ENCODE data around the gene PFDN4. TPM values are rescaled to one million over a fixed set of nuclear protein-coding genes. Genes with fewer than 3 reads are reported as not detected.

PFDN4 gene
- total RNA-seq, 1 donor from 2014 or later, result 116 TPM

DNA sequence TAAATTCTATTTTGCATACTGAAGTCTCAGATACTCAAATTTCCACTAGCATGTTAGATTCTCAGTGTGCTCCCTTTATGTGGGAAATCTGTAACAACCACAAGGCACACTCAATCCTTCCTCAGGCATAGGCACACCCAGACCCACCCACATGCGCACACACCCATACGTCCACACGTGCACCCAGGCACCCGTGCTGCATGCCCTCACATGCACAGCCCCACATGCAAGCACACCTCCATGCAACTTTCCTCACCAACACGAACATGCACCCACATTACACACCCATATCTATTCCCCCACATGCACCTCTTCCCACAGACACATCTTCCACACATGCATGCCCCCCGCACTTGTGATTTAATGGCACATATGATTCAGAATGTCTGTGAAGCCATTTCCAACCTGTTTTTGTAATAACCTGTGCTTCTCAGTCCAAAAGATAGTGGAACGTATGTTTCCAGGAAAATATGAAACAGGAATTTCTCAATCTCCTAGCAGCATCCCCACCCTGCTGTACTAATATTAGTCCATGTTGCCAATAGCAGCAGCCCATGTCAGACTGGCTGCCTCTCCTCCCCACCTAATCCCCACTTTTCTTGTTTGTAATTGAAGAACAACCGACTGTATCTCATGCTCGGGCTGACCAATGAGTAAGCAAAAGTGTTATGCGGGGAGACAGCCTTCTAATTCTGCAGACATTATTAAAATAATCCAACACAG, 22.8 kb upstream of the PFDN4 start:
- TF ChIP-seq, protein P1, sequence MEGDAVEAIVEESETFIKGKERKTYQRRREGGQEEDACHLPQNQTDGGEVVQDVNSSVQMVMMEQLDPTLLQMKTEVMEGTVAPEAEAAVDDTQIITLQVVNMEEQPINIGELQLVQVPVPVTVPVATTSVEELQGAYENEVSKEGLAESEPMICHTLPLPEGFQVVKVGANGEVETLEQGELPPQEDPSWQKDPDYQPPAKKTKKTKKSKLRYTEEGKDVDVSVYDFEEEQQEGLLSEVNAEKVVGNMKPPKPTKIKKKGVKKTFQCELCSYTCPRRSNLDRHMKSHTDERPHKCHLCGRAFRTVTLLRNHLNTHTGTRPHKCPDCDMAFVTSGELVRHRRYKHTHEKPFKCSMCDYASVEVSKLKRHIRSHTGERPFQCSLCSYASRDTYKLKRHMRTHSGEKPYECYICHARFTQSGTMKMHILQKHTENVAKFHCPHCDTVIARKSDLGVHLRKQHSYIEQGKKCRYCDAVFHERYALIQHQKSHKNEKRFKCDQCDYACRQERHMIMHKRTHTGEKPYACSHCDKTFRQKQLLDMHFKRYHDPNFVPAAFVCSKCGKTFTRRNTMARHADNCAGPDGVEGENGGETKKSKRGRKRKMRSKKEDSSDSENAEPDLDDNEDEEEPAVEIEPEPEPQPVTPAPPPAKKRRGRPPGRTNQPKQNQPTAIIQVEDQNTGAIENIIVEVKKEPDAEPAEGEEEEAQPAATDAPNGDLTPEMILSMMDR (conservative IDR thresholded peaks at IDR 0.05; ENCODE audit: low read depth, low read length), result no peak
- H3K4me3 ChIP-seq (ENCODE audit: low read depth, low read length), result no peak overlapping the region
- DNase-seq (ENCODE audit: low read depth), result no peak

DNA sequence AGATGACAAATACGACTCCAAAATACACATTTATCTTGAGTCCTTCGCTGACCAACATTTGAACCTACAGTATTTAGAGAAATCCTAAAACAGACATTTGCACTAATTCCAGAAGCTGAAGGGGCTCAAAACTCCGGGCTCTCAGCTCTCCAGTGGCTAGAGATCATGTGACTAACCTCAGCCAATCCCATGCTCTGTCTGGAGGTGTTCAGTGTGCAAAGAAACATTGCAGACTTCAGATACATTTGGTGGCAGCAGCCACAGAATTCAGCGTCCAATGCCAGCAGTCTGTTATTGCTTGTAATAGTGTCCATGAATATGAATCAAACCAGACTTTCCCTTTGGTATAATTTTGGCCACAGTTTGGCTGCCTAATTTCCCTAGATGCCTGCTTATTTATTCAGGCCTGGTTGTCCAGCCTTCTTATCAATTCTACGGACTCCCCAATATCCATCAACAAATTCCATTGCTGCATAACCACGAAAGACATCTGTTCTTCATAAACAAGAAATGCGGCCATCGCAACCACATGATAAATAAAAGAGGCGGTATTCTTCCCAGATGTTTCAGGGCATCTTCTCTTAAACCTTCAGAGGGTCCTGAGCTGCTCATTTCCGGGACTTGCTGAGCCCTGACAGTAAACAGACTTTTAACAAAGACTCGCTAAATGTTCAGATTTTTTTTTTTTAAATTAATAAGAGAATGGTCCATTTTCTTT, 19.6 kb upstream of the PFDN4 start:
- TF ChIP-seq, protein P1 (conservative IDR thresholded peaks at IDR 0.05; ENCODE audit: low read depth, low read length), result no peak
- no peak overlapping the region for H3K4me3 ChIP-seq (ENCODE audit: low read depth, low read length)
- DNase-seq (ENCODE audit: low read depth), result no peak

DNA sequence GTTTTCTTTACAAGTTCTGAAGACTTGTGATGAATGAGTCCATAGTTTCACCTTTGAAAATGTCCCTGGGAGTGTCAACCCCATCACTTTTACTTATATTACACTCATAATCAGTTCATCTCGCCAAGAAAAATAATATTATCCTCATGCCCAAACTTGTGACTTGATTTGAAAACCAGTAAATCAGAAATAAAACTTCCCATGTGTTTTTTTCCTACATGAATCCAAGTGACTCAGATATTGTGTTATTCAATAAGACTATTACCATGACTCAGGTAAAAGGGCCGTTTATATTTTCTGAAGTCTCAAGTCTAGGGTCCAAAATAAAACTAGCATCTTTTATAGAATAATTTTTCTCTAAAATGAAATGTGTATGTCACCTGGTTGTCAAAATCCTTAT, 18.3 kb upstream of the PFDN4 start:
- TF ChIP-seq, protein P1 (conservative IDR thresholded peaks at IDR 0.05; ENCODE audit: low read depth, low read length), result no peak
- DNase-seq (ENCODE audit: low read depth), result no peak

DNA sequence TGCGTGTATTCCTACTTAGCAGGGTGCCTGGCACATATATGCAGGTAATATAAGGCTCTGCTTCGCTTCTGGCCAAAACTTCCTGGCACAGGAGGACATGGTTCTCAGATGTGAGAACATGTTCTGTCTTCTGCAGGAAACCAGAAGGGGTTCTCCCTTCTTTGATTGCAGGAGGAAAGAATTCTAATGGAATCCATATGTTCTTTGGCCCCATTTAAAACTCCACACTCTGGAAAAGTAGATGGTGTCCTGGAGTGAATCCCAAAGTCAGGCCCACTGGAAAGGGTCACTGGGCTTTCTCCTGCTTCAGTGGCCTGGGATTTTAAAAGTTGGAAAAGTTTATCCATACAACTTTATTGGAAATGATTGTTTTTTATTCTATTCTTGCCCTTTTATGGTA, 17.7 kb upstream of the PFDN4 start:
- TF ChIP-seq, protein P1 (conservative IDR thresholded peaks at IDR 0.05; ENCODE audit: low read depth, low read length), result no peak
- no peak for DNase-seq (ENCODE audit: low read depth)
- no peak overlapping the region for H3K4me3 ChIP-seq (ENCODE audit: low read depth, low read length)

More for the DNA sequence above, 18.3 kb upstream of the PFDN4 start:
- H3K4me3 ChIP-seq (ENCODE audit: low read depth, low read length), result no peak overlapping the region

DNA sequence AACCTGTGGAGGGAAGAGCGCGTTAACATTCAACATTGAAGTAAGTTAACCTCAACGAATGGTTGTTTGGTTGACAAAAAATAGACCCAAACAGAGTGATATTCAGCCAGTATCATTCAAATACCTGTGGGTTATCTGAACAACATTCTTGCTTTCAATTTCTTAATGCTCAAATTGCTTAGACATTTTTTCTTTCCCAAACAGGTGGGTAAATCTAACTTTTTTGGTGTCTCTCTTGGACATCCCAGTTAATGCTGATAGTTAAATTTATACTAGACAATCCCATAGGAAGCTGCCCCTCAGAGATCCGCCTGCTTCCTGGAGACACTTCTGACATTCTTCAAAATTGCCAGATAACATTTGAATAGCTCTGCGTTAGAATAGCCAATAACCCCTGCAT, 14.1 kb upstream of the PFDN4 start:
- DNase-seq (ENCODE audit: low read depth), result no peak
- H3K4me3 ChIP-seq (ENCODE audit: low read depth, low read length), result no peak overlapping the region
- TF ChIP-seq, protein P1 (conservative IDR thresholded peaks at IDR 0.05; ENCODE audit: low read depth, low read length), result no peak

DNA sequence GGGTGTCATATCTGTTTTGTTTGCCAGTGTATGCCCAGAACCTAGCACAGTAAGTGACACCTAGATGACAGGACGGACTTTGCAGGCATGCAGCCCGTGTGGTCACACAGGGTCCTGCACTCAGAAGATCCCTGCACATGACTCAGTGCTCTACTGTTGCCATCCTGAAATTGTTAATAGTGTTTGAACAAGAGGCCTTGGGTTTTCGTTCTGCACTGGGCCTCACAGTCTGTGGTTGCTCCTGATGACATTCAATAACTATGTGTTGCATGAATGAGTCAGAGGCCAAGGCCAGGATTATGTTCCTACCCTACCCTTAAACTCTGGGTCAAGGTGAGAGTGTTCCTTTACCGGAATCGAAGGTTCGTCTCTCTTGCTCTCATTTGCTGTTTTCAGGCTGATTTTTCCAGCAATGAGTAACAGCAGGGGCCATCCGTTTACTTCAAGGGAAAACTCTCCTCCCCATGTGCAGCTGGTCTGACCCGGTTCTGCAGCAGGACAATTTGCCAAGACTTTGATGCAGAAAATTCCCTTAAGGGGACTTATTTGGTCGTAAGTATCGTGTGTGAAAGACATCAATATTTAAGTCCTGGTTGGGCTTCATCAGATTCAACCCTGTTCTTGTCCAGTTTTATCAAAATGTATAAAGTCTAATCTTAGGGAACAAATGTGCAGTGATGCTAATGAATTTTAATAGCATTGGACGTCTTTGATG, 13.0 kb upstream of the PFDN4 start:
- TF ChIP-seq, protein P1 (conservative IDR thresholded peaks at IDR 0.05; ENCODE audit: low read depth, low read length), result peak; percentile 23
- peak; percentile 25 for DNase-seq (ENCODE audit: low read depth)

More for the DNA sequence above, 13.0 kb upstream of the PFDN4 start:
- no peak overlapping the region for H3K4me3 ChIP-seq (ENCODE audit: low read depth, low read length)
